Ishikawa (cell line): ENCODE data around the gene CDYL2.

Experiments used
- EGR1 ChIP-seq: IDR thresholded peaks from 2 replicates; pipeline ENCODE4 v1.6.1; 2012
- EP300 ChIP-seq: IDR thresholded peaks from 2 replicates; pipeline ENCODE4 v1.6.1; 2012; ENCODE audit warnings: borderline replicate concordance
- NFIC ChIP-seq: IDR thresholded peaks from 2 replicates; pipeline ENCODE4 v1.6.1; 2012
- RAD21 ChIP-seq: IDR thresholded peaks from 2 replicates; pipeline ENCODE4 v1.6.1; 2012; ENCODE audit warnings: low read depth
- REST ChIP-seq: IDR thresholded peaks from 2 replicates; pipeline ENCODE4 v1.6.1; 2012; ENCODE audit warnings: low read depth, mild to moderate bottlenecking
- TAF1 ChIP-seq: IDR thresholded peaks from 2 replicates; pipeline ENCODE4 v1.6.1; 2012; ENCODE audit warnings: low read depth, mild to moderate bottlenecking
- TEAD4 ChIP-seq: IDR thresholded peaks from 2 replicates; pipeline ENCODE4 v1.6.1; 2012
- USF1 ChIP-seq: IDR thresholded peaks from 2 replicates; pipeline ENCODE4 v1.6.1; 2012
- YY1 ChIP-seq: IDR thresholded peaks from 2 replicates; pipeline ENCODE4 v1.6.1; 2012; ENCODE audit warnings: low read depth
- ZBTB7A ChIP-seq: IDR thresholded peaks from 2 replicates; pipeline ENCODE4 v1.6.1; 2012; ENCODE audit warnings: low read depth

GRCh38 chr16:80725566-80726162 lies 78.7 kb downstream of the CDYL2 start:
- TF ChIP-seq ZBTB7A (no peak), YY1 (no peak), REST (no peak), TEAD4 (no peak), TAF1 (no peak), EGR1 (no peak), NFIC (no peak), EP300 (no peak), USF1 (no peak), RAD21 (no peak)
